B cell (primary cell): ENCODE data around the gene EXD1. TPM values are rescaled to one million over a fixed set of nuclear protein-coding genes. Genes with fewer than 3 reads are reported as not detected.

Experiments used
- ATAC-seq: fragments of 200-7000 bp; cut with Tn5 transposase; one replicate; pipeline ENCODE4 v1.10.0; 2021; ENCODE audit warnings: low read depth, mild to moderate bottlenecking, moderate number of reproducible peaks, moderate library complexity
- CTCF ChIA-PET: fragments of 350-600 bp; sonication (Branson Sonifier 250); formaldehyde crosslinking; loops from one replicate; lab custom pipeline; 2021; ENCODE audit warnings: antibody characterized with exemption, inconsistent platforms; lab: Charles Lee
- POLR2A ChIA-PET: fragments of 350-600 bp; sonication (Branson Sonifier 250); formaldehyde crosslinking; loops from one replicate; lab custom pipeline; 2021; ENCODE audit warnings: antibody characterized with exemption; lab: Charles Lee
- DNase-seq: peaks from one replicate; pipeline ENCODE4 v3.0.0; 2013
- H2AFZ ChIP-seq: 2 replicates; pipeline ENCODE4 v1.6.1; 2012; ENCODE audit warnings: mild to moderate bottlenecking, low read depth, low read length; ENCODE audit not compliant: insufficient read depth, poor library complexity, severe bottlenecking
- H3K27ac ChIP-seq, 2 donors: 1 replicate in 1 of 2; 2 replicates in 1 of 2; pipeline ENCODE4 v1.5.1; 2012 to 2013; ENCODE audit warnings: low read length in 2 of 2, mild to moderate bottlenecking in 2 of 2, moderate library complexity in 1 of 2
- H3K27me3 ChIP-seq, 4 experiments: fragments of 200-600 bp in 1 of 4; sonication (generic) in 1 of 4; replicated peaks in 1 of 4; 1 replicate in 2 of 4; 2 replicates in 2 of 4; pipeline versions ENCODE4 v1.6.1 to v1.7.0; 2013 to 2016; ENCODE audit warnings: low read length in 3 of 4, mild to moderate bottlenecking in 2 of 4, mixed read lengths in 1 of 4, moderate library complexity in 1 of 4; ENCODE audit not compliant: insufficient read depth in 4 of 4, control insufficient read depth in 3 of 4; ENCODE audit errors: control extremely low read depth in 1 of 4
- H3K36me3 ChIP-seq, 2 experiments: replicated peaks in 1 of 2; 1 replicate in 1 of 2; 2 replicates in 1 of 2; pipeline versions ENCODE4 v1.6.1 to v1.7.1; 2013; ENCODE audit warnings: low read length in 1 of 2; ENCODE audit not compliant: insufficient read depth in 2 of 2, control insufficient read depth in 1 of 2; ENCODE audit errors: control extremely low read depth in 1 of 2, extremely low read depth in 1 of 2
- H3K4me1 ChIP-seq, 2 donors: fragments of 200-600 bp in 1 of 2; sonication (generic) in 1 of 2; 1 replicate in 1 of 2; 2 replicates in 1 of 2; pipeline versions ENCODE4 v1.5.1 to v1.6.1; 2013 to 2017; ENCODE audit warnings: low read length in 2 of 2; ENCODE audit not compliant: control insufficient read depth in 2 of 2, insufficient read depth in 2 of 2
- H3K4me2 ChIP-seq: replicated peaks from 2 replicates; pipeline ENCODE3; 2012; ENCODE audit warnings: mild to moderate bottlenecking, low read depth, low read length; ENCODE audit not compliant: poor library complexity, severe bottlenecking
- H3K4me3 ChIP-seq, 5 experiments: fragments of 200-600 bp in 1 of 5; sonication (generic) in 1 of 5; 1 replicate in 3 of 5; 2 replicates in 2 of 5; pipeline versions ENCODE4 v1.5.1 to v1.7.0; 2011 to 2016; ENCODE audit warnings: low read length in 4 of 5, mild to moderate bottlenecking in 4 of 5, low read depth in 2 of 5, control low read depth in 1 of 5, moderate library complexity in 1 of 5; ENCODE audit not compliant: insufficient read depth in 1 of 5; ENCODE audit errors: control extremely low read depth in 1 of 5, extremely low read depth in 1 of 5
- H3K79me2 ChIP-seq: fragments of 200-600 bp; sonication (generic); one replicate; pipeline ENCODE4 v1.6.0; 2016; ENCODE audit warnings: low read length; ENCODE audit not compliant: control insufficient read depth, insufficient read depth
- H3K9ac ChIP-seq: fragments of 200-600 bp; sonication (generic); 2 replicates; pipeline ENCODE4 v1.6.1; 2017; ENCODE audit warnings: mild to moderate bottlenecking, low read length, moderate library complexity
- H3K9me3 ChIP-seq, 3 donors: one replicate each; pipeline versions ENCODE4 v1.6.1 to v1.7.1; 2013; ENCODE audit warnings: low read length in 2 of 3; ENCODE audit not compliant: control insufficient read depth in 2 of 3, insufficient read depth in 1 of 3; ENCODE audit errors: control extremely low read depth in 1 of 3
- H4K20me1 ChIP-seq: 2 replicates; pipeline ENCODE4 v1.6.0; 2012; ENCODE audit warnings: mild to moderate bottlenecking, low read length; ENCODE audit not compliant: insufficient read depth, control insufficient read depth, poor library complexity, severe bottlenecking
- H3K27ac Mint-ChIP-seq: one replicate; pipeline ENCODE4 v1.8.0; 2021; ENCODE audit warnings: mixed read lengths
- H3K27me3 Mint-ChIP-seq: one replicate; pipeline ENCODE4 v1.8.0; 2021; ENCODE audit warnings: mixed read lengths
- H3K4me1 Mint-ChIP-seq: one replicate; pipeline ENCODE4 v1.8.0; 2021; ENCODE audit warnings: mixed read lengths
- H3K4me3 Mint-ChIP-seq: one replicate; pipeline ENCODE4 v1.8.0; 2021; ENCODE audit warnings: mixed read lengths
- H3K9me3 Mint-ChIP-seq: one replicate; pipeline ENCODE4 v1.8.0; 2022; ENCODE audit warnings: mixed read lengths; ENCODE audit not compliant: insufficient read depth
- CTCF ChIP-seq: fragments of 200-600 bp; IDR thresholded peaks from one replicate; pipeline ENCODE4 v1.8.0; 2022; ENCODE audit warnings: antibody characterized with exemption, mild to moderate bottlenecking
- EZH2 ChIP-seq: IDR thresholded peaks from 2 replicates; pipeline ENCODE4 v1.6.1; 2012; ENCODE audit warnings: borderline replicate concordance, low read depth, mild to moderate bottlenecking, moderate library complexity, low read length; ENCODE audit not compliant: insufficient read depth, poor library complexity, severe bottlenecking
- WGBS: methylation state at CpG from one replicate; pipeline ENCODE4 v1.1.5; 2013; ENCODE audit warnings: missing lambda C conversion rate; ENCODE audit not compliant: insufficient coverage; 5-methylcytosine and 5-hydroxymethylcytosine counted together
- intact Hi-C: fragments of 100-400 bp; cut with micrococcal nuclease; formaldehyde crosslinking; loops from one replicate; pipeline ENCODE4 v1.10.0; 2022
- polyA plus RNA-seq: library from polyadenylated mRNA; depleted of rRNA; stranded (reverse); fragments of >200 nt; gene quantifications from 2 replicates; pipeline ENCODE4 v1.2.3, GENCODE V29; 2012
- total RNA-seq, 2 donors: library from RNA; stranded (reverse); fragments of 120-200 nt in 1 of 2; gene quantifications; 1 replicate in 1 of 2; 2 replicates in 1 of 2; pipeline versions ENCODE4 v1.2.3 to v1.2.4, GENCODE V29; 2013 to 2022

EXD1 gene
- total and polyA plus RNA-seq, 2 donors (not counting 1 experiment from before 2014, with no cell fraction given): not detected

GRCh38 chr15:41169781-41170180 is 60.8 kb downstream of the EXD1 start:
- H3K4me3 Mint-ChIP-seq: no peak overlapping the region
- H2AFZ ChIP-seq: peak overlapping the region; percentile 64
- peaks cover 4 to 5% of the 10 kb centered on the region in 2 donors for H3K4me1 ChIP-seq
- no peaks in the 10 kb centered on the region for H3K36me3 ChIP-seq
- no peak overlapping the region for H3K9ac ChIP-seq
- ChIA-PET POLR2A (no interaction called here), CTCF (interaction anchor here (0.8 kb wide), 1 partner anchor 14 kb away, joined by 4 read pairs; no protein-coding TSS in a partner anchor)
- H4K20me1 ChIP-seq: no peaks in the 10 kb centered on the region
- peaks cover 8% of the 10 kb centered on the region for H3K4me1 Mint-ChIP-seq
- ATAC-seq (no peak), DNase-seq (peak; percentile 34)
- H3K4me3 ChIP-seq: no peak overlapping the region
- 33% methylated on average over 1 of the region's 4 CpGs for WGBS
- no peaks in the 10 kb centered on the region for H3K27me3 ChIP-seq
- no peaks in the 10 kb centered on the region for H3K9me3 Mint-ChIP-seq
- intact Hi-C loops: no loop called here
- peak overlapping the region; percentile 22 for H3K27ac Mint-ChIP-seq
- H3K9me3 ChIP-seq: no peaks in the 10 kb centered on the region
- TF ChIP-seq CTCF: no peak
- no peaks in the 10 kb centered on the region for H3K27me3 Mint-ChIP-seq
- no peak overlapping the region for H3K27ac ChIP-seq
- H3K4me2 ChIP-seq: no peak overlapping the region
- no peaks in the 10 kb centered on the region for H3K79me2 ChIP-seq

DNA sequence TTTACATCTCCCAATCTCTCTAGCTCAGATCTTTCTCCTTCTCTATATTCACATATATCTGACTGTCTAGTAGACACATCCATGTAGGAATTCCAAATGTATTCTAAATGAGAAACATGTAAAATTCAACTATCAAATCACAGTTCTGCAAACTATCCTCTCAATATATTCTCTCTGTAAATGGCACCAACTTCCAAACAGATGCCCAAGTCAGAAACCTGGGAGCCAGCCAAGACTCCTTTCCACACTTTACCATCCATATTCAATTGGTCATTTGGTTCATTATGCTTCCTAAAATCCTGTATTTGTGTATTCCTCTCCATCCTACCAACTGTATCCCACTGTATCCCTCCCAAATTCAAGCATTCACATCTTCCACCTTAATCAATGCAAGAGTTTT is 61.5 kb downstream of the EXD1 start:
- Histone ChIP-seq H3K9ac (no peak overlapping the region), H3K4me3 (no peak overlapping the region), H3K27ac (no peak overlapping the region), H3K4me2 (no peak overlapping the region), H3K9me3 (no peaks in the 10 kb centered on the region), H3K36me3 (no peaks in the 10 kb centered on the region), H2AFZ (no peak overlapping the region), H4K20me1 (no peaks in the 10 kb centered on the region), H3K4me1 (peaks cover 4 to 5% of the 10 kb centered on the region in 2 donors), H3K79me2 (no peaks in the 10 kb centered on the region), H3K27me3 (no peaks in the 10 kb centered on the region)
- H3K27me3 Mint-ChIP-seq: no peaks in the 10 kb centered on the region
- H3K27ac Mint-ChIP-seq: no peak overlapping the region
- H3K4me3 Mint-ChIP-seq: no peak overlapping the region
- ChIA-PET POLR2A (no interaction called here), CTCF (interaction anchor here (0.8 kb wide), 1 partner anchor 15 kb away, joined by 4 read pairs; no protein-coding TSS in a partner anchor)
- ATAC-seq: no peak
- intact Hi-C loops: no loop called here
- TF ChIP-seq EZH2 (no peak), CTCF (no peak)
- H3K4me1 Mint-ChIP-seq: peaks cover 8% of the 10 kb centered on the region
- no peaks in the 10 kb centered on the region for H3K9me3 Mint-ChIP-seq
- no peak for DNase-seq
